ENCODE data around the gene MTERF4. TPM values are rescaled to one million over a fixed set of nuclear protein-coding genes. Genes with fewer than 3 reads are reported as not detected.
"Not testable (repeated sequence)": the region's sequence is repeated elsewhere in the genome, so short reads cannot be mapped to it uniquely, and the experiment has no call there.

The MTERF4 gene
- total RNA-seq, 1 donor from 2014 or later = 35.5 TPM

GRCh38 chr2:241108271-241109209 is 6.5 kb upstream of the MTERF4 start:
- peak; percentile 60 for FAIRE-seq
- H3K27me3 ChIP-seq (ENCODE audit: control insufficient read depth, insufficient read depth, low read length) = no peaks in the 10 kb centered on the region
- H3K36me3 ChIP-seq (ENCODE audit: control insufficient read depth, insufficient read depth, low read length) = no peaks in the 10 kb centered on the region

GRCh38 chr2:241107031-241107783 is 5.1 kb upstream of the MTERF4 start:
- no peak for DNase-seq (ENCODE audit: low read depth)
- H3K36me3 ChIP-seq (ENCODE audit: control insufficient read depth, insufficient read depth, low read length) = no peaks in the 10 kb centered on the region
- no peak for FAIRE-seq
- H3K27me3 ChIP-seq (ENCODE audit: control insufficient read depth, insufficient read depth, low read length) = no peaks in the 10 kb centered on the region
- no peak overlapping the region for H3K4me3 ChIP-seq (ENCODE audit: low read depth, low read length)
- no peak for TF ChIP-seq CTCF (IDR thresholded peaks at IDR 0.05; ENCODE audit: insufficient read depth, low read length, severe bottlenecking)

More at GRCh38 chr2:241108271-241109209, 6.5 kb upstream of the MTERF4 start:
- DNase-seq (ENCODE audit: low read depth) = no peak
- TF ChIP-seq CTCF (IDR thresholded peaks at IDR 0.05; ENCODE audit: insufficient read depth, low read length, severe bottlenecking) = no peak
- H3K4me3 ChIP-seq (ENCODE audit: low read depth, low read length) = no peak overlapping the region

DNA sequence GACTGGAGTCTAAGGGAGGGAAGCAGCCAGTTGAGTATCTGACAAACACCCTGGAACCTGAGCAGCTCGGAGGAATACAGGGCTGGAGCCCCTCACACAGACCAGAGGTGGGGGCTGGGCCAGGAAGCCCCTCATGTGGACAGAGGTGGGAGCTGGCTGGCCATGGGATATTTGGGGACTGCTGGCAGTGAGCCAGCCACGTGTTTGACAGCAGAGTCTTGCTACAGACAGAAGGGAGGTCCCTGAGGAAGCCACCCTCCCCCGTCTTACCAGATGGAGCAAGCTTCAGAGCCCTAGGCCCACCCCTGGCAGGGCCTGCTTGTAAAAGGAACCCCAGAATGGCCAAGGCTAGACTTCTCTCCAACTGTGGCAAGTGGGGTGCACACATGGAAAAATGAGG is 3.6 kb upstream of the MTERF4 start:
- H3K36me3 ChIP-seq (ENCODE audit: control insufficient read depth, insufficient read depth, low read length) = no peaks in the 10 kb centered on the region
- H3K27me3 ChIP-seq (ENCODE audit: control insufficient read depth, insufficient read depth, low read length) = no peaks in the 10 kb centered on the region
- no peak for TF ChIP-seq CTCF (IDR thresholded peaks at IDR 0.05; ENCODE audit: insufficient read depth, low read length, severe bottlenecking)
- no peak for DNase-seq (ENCODE audit: low read depth)
- FAIRE-seq = no peak
- H3K4me3 ChIP-seq (ENCODE audit: low read depth, low read length) = no peak overlapping the region

DNA sequence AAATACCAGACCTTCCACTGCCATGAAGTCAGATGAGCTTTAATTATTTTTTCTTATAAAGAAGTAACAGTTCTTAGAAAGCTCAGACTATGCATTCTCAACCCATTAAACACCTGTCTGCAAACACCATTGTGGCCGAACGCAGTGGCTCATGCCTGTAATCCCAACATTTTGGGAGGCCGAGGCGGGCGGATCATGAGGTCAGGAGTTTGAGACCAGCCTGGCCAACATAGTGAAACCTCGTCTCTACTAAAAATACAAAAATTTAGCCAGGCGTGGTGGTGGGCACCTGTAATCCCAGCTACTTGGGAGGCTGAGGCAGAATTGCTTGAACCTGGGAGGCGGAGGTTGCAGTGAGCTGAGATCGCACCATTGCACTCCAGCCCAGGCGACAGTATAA is 2.5 kb upstream of the MTERF4 start:
- DNase-seq (ENCODE audit: low read depth); FAIRE-seq: not testable (repeated sequence)

GRCh38 chr2:241103176-241103595 is 1.1 kb upstream of the MTERF4 start:
- Histone ChIP-seq H3K27me3 (ENCODE audit: control insufficient read depth, insufficient read depth, low read length) (no peaks in the 10 kb centered on the region), H3K36me3 (ENCODE audit: control insufficient read depth, insufficient read depth, low read length) (peaks cover 3% of the 10 kb centered on the region), H3K4me3 (ENCODE audit: low read depth, low read length) (peak overlapping the region; percentile 83)
- no peak for TF ChIP-seq CTCF (IDR thresholded peaks at IDR 0.05; ENCODE audit: insufficient read depth, low read length, severe bottlenecking)
- no peak for DNase-seq (ENCODE audit: low read depth)
- no peak for FAIRE-seq

More for the DNA sequence above, 2.5 kb upstream of the MTERF4 start:
- H3K27me3 ChIP-seq (ENCODE audit: control insufficient read depth, insufficient read depth, low read length); H3K4me3 ChIP-seq (ENCODE audit: low read depth, low read length); H3K36me3 ChIP-seq (ENCODE audit: control insufficient read depth, insufficient read depth, low read length): not testable (repeated sequence)

DNA sequence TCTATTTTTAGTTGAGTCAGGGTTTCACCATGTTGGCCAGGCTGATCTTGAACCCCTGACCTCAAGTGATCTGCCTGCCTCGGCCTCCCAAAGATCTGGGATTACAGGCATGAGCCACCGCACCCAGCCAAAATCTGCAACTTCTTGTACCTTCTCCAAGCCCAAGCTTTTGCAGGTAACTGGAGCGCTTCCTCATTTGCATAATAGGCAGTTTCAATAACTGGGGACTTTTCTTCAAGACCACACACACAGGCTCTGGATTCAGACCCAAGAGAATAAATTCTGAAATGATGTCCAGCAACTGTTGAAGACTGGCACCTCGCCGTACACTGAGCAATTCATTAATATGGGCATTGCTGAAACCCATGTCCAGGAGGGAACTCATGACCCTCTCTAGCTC is 2.8 kb downstream of the MTERF4 start:
- FAIRE-seq (no peak), DNase-seq (ENCODE audit: low read depth) (no peak)
- no peak for TF ChIP-seq CTCF (IDR thresholded peaks at IDR 0.05; ENCODE audit: insufficient read depth, low read length, severe bottlenecking)
- H3K27me3 ChIP-seq (ENCODE audit: control insufficient read depth, insufficient read depth, low read length) = no peaks in the 10 kb centered on the region
- H3K36me3 ChIP-seq (ENCODE audit: control insufficient read depth, insufficient read depth, low read length) = peaks cover 7% of the 10 kb centered on the region
- no peak overlapping the region for H3K4me3 ChIP-seq (ENCODE audit: low read depth, low read length)
